HG02610 (cell line): ENCODE measurements around the gene RGL2.
"Not testable (repeated sequence)": the region's sequence is repeated elsewhere in the genome, so short reads cannot be mapped to it uniquely, and the experiment has no call there.

Experiments used
- ATAC-seq: cut with Tn5 transposase; IDR thresholded peaks from one replicate; pipeline ENCODE4 v1.9.1; 2021; ENCODE audit warnings: mild to moderate bottlenecking, moderate library complexity; ENCODE audit not compliant: unreplicated experiment

The RGL2 gene, protein sequence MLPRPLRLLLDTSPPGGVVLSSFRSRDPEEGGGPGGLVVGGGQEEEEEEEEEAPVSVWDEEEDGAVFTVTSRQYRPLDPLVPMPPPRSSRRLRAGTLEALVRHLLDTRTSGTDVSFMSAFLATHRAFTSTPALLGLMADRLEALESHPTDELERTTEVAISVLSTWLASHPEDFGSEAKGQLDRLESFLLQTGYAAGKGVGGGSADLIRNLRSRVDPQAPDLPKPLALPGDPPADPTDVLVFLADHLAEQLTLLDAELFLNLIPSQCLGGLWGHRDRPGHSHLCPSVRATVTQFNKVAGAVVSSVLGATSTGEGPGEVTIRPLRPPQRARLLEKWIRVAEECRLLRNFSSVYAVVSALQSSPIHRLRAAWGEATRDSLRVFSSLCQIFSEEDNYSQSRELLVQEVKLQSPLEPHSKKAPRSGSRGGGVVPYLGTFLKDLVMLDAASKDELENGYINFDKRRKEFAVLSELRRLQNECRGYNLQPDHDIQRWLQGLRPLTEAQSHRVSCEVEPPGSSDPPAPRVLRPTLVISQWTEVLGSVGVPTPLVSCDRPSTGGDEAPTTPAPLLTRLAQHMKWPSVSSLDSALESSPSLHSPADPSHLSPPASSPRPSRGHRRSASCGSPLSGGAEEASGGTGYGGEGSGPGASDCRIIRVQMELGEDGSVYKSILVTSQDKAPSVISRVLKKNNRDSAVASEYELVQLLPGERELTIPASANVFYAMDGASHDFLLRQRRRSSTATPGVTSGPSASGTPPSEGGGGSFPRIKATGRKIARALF

DNA sequence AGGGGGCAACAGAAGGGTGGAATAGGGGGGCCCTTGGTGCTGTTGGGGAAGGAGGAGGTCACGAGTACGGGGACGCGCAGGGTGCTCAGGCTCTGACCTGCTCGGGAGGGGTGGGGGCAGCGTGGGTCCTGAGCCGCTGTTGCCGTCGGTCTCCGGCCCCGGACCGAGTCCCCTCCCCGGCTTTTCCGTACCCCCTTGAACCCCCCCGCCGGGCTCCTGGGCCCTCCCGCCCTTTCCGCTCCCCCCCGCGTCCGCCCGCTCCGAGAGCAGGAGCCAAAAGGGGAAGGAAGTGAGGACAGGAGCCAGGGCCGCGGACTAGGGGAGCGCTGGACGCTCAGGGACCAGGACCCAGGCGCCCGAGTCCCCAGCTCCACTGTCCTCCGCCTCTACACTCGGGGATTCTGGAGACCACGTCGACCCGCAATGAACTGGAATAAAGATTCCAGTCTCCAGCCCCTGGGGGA is at the start of gene RGL2:
Gene RGL2 (minus strand): TSS at position 170 of the 464 bp plus-strand sequence. CDS start 332 bp downstream, outside the sequence.
- peak; percentile 14 for ATAC-seq

DNA sequence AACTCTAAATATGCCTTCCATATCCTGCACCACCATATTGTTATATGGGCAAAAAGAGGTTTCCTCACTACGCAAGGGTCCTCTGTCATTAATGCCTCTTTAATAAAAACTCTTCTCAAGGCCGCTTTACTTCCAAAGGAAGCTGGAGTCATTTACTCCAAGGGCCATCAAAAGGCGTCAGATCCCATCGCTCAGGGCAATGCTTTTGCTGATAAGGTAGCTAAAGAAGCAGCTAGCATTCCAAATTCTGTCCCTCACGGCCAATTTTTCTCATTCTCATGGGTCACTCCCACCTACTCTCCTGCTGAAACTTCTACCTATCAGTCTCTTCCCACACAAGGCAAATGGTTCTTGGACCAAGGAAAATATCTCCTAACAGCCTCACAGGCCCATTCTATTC is 49.1 kb upstream of the RGL2 start:
- ATAC-seq = no peak

DNA sequence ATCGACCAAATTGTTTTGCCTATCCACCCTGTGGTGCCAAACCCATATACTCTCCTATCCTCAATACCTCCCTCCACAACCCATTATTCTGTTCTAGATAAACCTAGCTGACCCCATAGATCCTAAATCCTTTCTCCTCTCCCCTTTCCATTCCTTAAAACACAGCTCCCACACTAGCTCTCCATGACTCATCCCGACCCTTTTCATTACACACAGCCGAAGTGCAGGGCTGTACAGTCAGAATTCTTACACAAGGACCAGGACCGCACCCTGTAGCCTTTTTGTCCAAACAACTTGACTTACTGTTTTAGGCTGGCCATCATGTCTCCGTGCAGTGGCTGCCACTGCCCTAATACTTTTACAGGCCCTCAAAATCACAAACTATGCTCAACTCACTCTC is 48.2 kb upstream of the RGL2 start:
- not testable (repeated sequence) for ATAC-seq

DNA sequence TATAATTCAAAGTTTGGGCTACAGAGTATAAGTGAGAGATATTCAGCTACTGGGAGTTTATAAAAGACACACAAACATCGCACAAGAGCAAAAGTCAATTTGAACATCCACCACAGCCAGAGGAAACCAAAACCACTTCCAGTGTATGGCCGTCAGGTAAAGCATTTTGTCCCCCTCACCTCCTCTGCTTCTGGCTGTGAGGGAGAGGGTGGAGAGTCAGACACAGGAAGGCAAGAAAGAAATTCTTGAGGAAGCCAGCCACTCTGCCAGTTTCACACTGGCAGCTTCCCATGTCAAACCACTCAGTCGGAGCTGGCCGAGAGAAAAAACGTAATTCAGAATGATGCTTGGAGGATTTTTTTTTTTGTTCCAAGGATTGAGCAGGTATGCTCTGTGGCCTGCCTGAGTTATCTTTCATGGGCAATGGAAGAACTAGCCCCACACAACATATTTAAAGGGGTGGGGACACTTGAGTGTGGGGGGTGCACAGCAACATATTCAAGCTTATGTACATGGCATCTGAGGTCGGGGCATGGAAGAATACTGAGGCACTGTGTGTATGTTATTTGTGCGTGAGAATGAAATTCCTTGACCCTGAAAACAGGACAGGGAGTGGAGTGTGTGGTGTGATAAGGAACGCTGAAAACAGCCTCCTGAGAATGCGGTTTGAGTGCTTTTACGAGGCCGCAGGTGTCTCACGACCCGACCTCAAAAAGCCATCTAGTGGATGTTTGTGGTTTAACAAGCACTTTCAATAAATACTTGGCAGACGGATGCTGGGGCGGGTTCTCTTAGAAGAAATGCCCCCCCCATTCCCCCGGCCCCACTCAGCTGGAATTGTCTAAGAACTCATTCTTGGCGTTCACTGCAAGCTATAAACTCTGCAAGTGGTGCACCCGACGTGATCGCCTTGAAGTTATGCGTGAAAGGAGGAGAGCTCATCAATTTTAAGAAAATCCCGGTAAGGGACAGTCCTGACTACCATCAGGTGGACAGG is 46.3 kb upstream of the RGL2 start:
- no peak for ATAC-seq

DNA sequence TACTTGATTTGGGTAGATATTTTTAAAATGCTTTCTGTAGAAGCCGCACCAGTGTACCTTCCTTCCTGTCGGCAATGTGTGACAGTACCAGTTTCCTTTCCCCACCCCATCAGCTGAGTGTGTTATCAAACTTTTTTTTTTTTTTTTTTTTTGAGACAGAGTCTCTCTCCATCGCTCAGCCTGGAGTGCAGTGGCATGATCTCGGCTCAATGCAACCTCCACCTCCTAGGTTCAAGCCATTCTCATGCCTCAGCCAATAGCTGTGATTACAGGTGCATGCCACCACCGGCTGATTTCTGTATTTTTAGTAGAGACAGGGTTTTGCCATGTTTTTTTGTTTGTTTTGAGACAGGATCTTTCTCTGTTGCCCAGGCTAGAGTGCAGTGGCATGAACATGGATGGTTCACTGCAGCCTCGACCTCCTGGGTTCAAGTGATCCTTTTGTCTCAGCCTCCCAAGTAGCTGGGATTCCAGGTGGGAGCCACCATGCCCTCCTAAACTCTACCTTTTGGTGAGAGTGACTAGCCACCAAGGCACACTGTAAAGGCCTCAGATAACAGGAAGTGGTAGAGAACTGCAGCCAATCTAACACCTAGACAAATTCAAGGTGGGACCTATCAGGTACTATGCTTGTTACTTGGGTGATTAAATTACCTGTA is 45.3 kb upstream of the RGL2 start:
- peak; percentile 38 for ATAC-seq

DNA sequence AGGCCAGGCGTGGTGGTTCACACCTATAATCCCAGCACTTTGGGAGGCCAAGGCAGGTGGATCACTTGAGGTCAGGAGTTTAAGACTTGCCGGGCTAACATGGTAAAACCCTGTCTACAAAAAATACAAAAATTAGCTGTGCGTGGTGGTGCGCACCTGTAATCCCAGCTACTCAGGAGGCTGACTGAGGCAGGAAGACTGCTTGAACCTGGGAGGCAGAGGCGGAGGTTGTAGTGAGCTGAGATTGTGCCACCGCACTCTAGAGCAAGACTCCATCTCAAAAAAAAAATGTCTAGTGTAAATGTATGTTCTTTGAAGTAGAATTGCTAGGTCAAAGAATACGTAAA is 44.8 kb upstream of the RGL2 start:
- ATAC-seq = not testable (repeated sequence)

DNA sequence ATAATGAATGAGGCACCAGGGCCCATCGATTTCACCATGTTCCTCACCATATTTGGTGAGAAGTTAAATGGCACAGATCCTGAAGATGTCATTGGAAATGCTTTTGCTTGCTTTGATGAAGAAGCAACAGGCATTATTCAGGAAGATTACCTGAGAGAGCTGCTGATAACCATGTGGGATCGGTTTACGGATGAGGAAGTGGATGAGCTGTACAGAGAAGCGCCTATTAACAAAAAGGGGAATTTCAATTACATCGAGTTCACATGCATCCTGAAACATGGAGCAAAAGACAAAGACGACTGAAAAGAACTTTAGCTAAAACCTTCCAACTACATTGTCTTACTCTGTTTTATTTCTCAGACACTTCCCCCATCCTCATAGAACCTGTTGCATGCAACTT is 40.5 kb upstream of the RGL2 start:
- no peak for ATAC-seq

DNA sequence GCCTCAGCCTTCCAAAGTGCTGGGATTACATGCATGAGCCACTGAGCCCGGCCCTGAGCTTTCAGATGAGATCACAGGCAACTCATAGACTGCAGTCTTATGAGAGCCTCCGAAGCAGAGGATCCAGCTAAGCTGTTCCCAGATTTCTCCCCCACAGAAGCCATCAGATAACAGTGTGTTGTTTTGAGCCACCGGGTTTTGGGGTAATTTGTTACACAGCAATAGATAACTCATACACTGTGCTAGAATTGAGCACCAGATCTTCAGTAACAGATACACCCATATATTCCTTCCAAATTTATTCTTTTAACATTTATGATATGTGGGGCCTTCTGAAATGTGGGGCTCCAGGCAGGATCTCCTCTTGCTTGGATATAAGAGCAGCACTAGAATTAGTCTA is 37.8 kb upstream of the RGL2 start:
- ATAC-seq = no peak

DNA sequence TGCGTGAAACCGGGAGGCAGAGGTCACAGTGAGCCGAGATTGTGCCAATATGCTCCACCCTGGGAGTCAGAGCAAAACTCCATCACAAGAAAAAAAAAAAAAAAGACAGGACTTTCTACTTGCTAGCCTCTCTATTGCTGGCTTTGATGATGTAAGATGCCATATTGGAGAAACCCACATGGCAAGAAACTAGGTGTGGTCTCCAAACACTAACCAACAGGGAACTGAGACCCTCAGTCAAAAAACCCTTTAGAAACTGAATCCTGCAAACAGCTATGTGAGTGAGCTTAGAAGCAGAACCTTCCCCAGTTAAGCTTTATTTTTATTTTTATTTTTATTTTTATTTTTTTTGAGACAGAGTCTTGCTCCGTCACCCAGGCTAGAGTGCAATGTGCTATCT is 37.2 kb upstream of the RGL2 start:
- ATAC-seq = no peak

DNA sequence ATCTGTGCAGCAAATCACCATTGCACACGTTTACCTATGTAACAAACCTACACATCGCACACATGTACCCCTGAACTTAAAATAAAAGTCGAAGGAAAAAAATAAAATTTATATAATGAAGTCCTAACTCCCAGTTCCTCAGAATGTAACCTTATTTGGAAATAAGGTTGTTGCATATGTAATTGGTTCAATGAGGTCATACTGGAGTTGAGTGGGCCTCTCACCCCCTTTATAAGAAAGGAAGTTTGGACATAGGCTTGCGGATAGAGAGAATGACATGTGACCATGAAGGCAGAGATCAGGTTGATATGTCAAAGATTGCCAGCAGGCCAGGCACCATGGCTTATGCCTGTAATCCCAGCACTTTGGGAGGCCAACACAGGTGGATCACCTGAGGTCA is 34.9 kb upstream of the RGL2 start:
- no peak for ATAC-seq

DNA sequence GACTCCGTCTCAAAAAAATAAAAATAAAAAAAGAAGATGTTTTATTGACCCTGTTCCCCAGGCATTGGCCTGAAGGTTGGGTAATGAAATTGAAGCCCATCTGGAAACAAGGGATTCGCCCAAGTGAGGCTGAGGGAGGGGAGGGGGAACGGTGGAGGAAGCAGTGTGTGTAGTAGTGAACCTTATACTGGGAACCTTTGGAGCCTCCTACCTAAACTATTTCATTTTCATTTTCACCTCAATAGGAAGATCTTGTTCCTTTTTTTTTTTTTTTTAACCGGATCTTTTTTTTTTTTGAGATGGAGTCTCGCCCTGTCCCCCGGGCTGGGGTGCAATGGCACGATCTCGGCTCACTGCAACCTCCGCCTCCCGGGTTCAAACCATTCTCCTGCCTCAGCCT is 32.0 kb upstream of the RGL2 start:
- ATAC-seq = no peak

DNA sequence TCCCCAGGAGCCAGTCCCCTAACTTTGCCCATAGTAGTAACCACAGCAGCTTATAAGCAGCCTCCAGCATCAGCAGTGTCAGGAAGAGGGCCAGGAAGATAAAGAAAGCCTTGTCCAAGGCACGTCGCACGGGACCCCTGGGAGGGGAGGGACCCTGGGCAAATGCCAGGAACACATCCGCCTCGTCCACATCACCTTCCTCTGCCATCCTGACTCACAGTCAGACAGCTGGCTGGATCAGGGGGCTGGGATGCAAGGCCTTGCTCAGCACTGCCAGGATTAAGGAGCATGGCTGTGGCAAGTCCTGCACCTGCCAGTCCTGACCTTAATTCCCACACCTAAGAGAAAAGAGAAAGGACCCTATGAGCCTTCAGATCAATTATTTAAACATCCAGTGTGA is 30.3 kb upstream of the RGL2 start:
- ATAC-seq = no peak

DNA sequence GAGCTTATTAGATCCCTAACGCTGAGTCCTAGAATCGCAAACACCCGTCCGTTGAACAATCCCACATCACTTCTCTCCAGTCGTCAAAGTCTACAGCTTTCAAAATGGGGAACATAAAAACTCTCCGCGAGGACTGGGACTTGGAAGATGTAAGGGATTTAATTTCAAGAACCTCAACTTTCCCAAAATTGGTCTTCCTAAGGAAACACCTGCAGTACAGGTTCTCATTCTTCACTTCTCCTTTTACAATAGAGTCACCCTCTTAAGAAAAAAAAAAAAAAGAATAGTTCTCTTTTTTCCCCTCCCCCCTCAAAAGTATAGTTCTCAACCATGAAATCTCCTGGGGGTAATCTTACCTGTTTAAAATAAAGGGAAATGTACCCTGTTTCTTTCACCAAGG is 25.4 kb upstream of the RGL2 start:
- ATAC-seq = no peak

DNA sequence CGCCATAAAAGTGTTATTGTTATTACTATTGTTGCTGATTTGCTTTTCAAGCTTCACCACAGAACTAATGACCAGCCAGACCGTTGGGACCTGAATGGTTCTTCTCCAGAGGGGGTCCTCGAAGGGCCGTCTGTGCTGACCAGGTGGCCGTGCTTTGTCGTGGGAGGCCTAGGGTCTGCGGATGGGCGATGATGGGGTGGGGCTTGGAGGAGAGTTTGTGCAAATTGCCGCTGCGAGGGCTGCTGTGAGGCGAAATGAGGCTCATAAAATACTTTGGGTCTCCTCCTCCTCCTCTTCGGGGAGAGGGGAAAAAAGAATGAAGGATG is 24.8 kb upstream of the RGL2 start:
- ATAC-seq = no peak

DNA sequence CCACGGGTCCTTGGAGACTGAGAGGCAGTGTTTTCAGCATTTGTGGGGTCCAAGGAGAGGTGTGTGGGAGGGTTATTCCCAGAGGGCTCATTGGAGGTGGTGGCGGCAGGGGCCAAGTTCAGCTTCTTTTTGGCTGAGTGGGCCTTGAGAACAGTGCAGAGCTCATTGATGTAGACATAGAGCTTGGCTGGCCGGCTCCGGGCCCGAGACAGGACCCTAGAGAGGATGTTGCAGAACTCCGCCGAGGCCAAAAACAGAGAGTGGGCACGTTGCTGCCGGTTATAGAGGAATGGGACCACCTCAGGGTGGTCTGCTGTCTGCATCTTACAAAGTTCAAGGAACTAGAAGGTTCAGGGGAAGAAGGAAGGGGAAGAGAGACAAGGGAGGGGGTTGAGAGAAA is 22.5 kb upstream of the RGL2 start:
- ATAC-seq = no peak

DNA sequence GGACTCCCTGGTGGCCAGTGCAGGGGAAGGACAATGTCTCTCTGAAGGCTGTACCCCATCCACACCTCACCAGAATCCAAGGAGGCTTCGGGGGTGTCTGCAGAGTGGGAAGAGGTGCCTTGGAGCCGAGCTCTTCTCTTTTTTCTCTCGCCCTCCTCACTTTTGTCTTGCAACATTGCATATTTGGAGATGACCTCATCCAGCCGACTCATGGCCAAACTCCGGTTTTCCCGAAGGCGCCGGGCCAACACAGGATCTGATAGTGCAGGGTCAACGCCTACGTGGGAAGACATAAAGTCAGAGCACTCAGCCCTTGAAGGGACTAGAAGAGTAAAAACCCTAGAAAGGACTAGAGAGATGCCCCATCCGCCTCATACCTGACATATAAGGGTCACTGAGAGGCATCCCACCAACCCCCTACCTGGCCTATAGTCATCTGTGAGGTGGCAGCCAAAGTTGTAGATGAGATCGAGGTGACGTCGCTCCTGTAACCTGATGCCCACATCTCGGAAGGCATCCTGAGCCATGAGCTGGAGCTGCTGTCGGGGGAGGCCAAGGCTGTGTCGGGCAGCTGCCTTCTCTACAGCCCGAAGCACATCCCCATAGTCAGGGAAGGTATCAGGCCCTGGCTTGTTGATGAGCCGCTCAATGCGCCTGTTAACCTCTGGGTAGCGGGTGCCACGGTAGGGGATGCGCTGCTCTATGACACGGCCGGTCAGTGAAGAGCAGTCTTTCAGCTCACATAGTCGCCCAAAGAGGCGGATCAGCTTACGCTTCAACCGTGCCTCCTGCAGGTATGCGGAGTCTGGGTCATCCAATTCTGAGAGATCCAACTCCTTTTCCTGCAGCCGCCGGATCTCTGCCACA is 21.8 kb upstream of the RGL2 start:
- ATAC-seq = no peak

DNA sequence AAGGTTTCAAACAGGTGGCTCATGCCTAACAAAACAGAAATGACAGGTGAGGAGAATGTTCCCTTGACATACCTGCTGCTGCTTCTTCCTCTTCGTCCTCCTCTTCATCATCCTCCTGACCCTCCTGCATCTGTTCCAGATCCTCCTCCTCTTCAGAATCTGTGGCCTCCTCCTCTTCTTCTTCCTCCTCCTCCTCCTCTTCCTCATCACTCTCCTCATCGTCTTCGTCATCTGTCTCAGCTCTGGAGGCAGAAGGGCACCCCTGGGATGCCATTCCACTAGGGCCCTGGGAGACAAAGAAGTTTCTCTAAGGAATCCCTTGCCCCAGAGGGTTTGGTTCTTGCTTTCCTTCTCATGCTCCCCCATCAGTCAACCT is 21.2 kb upstream of the RGL2 start:
- no peak for ATAC-seq

DNA sequence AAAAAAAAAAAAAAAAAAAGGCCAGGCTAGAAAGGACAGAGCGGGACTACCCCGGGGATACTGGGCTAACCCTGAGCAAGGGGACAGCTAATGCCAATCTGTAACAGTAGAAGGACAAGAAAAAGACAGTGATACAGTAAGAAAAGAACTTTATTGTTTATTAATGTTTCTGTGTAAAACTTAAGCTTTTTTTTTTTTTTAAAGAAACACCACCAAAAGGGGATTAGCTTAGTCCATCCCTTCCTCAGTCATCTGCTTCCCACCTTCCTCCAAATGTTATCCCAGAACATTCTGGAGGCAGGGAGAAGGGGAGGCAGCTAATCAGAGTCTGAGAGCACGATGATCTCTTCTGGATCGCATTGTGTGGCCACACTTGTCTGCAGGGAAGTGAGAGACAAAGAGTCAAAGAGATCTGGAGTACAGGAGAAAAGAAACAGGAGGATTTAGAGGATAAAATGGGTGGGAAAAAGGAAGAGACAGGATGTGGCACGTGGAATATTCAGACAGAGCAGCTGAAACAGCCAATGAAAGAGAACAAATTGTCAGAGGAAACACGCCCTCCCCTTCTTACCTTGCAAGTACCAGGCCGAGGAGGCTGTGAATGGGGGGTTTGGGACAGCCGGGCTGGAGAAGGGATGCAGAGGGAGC is 19.8 kb upstream of the RGL2 start:
- ATAC-seq = no peak

DNA sequence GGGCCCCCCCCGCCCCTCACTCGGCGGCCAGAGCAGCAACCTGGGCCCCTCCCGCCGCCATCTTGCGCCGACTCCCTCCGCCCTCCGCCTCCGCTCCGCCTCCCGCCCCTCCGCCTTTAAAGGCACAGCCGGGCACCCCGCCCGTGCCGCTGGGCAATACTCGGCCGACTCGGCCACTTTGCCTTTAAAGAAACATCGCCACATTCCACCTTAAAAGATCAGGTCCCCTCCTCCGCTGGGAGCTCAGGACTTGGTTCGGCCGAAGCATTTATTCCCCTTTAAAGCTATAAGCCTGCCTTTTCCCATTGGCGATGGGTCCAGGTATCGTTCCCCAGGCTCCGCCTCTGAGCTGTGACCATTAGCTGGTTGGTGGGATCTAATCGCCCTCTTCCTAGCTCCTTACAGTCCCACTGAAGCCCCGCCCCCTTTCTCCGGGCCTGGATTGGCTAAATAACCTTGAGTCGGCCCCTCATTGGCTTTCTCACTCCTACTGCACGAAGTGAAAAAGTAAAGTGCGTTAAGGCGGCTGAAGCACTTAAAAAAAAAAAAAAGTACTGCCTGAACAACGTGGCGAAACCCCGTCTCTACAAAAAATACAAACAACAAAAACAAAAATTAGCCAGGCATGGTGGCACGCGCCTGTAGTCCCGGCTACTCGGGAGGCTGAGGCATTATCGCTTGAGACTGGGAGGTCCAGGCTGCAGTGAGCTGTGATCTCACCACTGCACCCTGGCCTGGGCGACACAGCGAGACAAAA is 19.1 kb upstream of the RGL2 start, which contains the start of gene ZBTB22:
Gene ZBTB22 (minus strand): TSS at position 76 of the 757 bp plus-strand sequence. CDS start 828 bp downstream, outside the sequence.
- peak; percentile 42 for ATAC-seq
